Skin of body (tissue), 2 donors: ENCODE measurements around the gene IL15RA. TPM values are rescaled to one million over a fixed set of nuclear protein-coding genes. Genes with fewer than 3 reads are reported as not detected.
"Not testable (repeated sequence)": the region's sequence is repeated elsewhere in the genome, so short reads cannot be mapped to it uniquely, and the experiment has no call there.

Experiments used
- DNase-seq: peaks from one replicate; lab custom pipeline; 2025; lab: John Stamatoyannopoulos, UW
- total RNA-seq: library from RNA; depleted of rRNA; stranded (reverse); fragments of >200 nt; gene quantifications from one replicate; pipeline ENCODE4 v1.2.3, GENCODE V29; 2014

IL15RA gene
- total RNA-seq, 1 donor from 2014 or later, result 3.6 TPM

DNA sequence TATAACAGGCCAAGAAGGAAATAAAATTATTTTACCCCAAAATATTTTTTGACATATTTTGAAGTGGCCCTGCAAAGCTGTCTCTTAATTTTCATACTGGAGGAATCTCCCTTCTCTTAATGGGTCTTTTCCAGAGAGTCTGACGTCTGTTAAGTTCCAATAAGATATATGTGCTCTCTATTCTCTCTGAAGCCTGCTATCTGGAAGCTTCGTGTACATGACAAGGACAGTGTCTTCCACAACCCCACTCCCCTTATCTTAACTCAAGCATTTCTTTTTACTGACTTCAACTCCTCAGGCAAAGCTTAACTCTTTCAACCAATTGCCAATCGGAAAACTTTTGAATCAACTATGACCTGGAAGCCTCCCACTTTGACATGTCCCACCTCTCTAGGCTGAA, 29.2 kb upstream of the IL15RA start:
- DNase-seq, result no peak

DNA sequence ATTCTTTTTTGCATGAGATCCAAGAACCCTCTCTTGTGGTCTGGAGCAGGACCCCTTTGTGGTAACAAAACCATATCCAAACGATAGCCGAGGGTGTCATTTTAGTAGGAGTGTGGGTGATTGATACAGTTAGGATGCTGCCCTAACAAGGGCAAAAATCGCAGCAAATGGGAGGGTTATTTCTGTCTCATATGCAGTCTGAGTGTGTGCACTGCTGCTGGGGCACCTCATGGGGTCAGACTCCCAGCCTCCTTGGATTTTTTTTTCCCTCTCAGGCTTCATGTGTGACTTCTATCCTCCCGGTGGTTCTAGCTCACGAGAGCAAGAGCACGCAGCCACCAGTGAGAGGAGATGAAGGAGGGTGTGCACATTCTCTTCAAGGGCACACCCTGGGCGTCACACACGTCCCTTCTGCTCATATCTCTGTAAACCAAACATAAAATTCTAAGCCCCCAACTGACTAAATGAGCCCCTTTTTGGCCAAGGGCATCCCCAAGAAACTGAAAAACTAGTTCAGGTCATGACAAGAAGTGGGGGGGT, 28.6 kb upstream of the IL15RA start:
- no peak for DNase-seq

DNA sequence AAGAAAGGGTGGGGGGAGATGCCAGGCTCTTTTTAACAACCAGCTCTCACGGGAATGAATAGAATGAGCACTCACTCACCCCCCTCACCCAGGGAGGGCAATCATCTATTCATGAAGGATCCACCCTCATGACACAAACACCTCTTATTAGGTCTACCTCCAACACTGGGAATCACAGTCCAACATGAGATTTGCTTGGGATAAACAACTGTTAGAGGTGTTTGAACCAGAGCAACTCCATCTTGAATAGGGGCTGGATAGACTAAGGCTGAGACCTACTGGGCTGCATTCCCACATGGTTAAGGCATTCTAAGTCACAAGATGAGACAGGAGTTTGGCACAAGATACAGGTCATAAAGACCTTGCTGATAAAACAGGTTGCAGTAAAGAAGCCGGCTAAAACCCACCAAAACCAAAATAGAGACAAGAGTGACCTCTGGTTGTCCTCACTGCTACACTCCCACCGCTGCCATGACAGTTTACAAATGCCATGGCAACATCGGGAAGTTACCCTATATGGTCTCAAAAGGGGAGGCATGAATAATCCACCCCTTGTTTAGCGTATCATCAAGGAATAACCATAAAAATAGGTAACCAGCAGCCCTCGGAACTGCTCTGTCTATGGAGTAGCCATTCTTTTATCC, 27.9 kb upstream of the IL15RA start:
- DNase-seq, result not testable (repeated sequence)

- no peak for DNase-seq
Observed at GRCh38 chr10:6002809-6003510, 25.6 kb upstream of the IL15RA start.

DNA sequence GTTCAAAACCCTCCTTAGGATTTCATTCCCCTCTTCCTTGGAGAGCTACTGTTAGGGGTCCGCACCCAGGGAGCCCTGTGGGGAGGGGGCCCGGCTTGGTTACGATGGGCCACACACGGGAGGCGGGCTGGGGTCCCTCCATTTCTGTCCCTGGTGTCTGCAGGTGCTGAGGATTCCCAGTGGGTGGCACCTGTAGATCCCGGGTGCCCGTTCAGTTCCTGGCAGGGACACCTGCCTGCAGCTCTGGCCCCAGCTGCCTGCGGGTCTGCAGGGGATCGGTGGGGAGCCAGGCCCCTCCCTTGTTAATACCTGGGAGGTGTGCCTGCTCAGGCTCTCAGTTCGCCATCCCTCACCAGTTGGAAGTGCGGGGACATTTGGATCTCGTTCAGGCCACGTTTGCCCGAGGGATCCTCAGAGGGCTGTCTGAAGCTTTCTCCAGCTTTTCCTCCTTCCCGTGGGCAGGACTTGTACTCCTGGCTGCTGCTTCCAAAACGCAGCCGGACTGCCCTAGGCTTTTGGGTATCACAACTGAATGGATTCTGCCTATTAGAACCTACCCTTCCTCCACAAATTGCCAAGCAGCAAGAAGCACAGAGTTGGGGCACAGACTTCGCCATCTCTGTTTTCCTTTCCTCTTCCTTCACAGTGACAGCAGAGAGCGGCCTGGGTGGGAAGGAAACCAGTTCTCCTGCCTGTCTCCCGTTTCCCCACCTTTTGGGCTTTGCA, 22.3 kb upstream of the IL15RA start:
- no peak for DNase-seq

GRCh38 chr10:5996696-5997095, 19.4 kb upstream of the IL15RA start:
- DNase-seq, result no peak

- no peak for DNase-seq
Observed at GRCh38 chr10:5992398-5992797, 15.1 kb upstream of the IL15RA start.

GRCh38 chr10:5991708-5992107, 14.4 kb upstream of the IL15RA start:
- no peak for DNase-seq

GRCh38 chr10:5989756-5990155, 12.4 kb upstream of the IL15RA start:
- peak; percentile 14 for DNase-seq

DNA sequence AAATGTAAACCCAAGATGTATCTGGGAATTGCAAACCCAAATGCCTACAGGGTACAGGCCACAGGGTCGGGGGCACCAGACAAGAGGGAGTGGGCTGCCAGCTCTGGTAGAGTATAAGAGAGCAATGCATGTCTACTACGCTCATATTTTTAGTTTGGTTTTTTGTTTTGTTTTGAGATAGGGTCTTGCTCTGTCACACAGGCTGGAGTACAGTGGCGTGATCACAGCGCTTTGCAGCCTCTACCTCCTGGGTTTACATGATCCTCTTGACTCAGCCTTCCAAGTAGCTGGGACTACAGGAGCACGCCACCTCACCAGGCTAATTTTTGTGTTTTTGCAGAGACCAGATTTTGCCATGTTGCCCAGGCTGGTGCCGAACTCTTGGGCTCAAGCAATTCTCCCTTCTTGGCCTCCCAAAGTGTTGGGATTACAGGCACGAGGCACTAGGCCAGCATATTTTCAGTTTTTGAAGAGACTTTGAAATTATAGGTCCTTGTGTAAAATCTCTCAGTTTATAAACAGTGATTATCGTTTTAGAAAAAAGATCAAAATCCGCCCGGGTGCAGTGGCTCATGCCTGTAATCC, 11.1 kb upstream of the IL15RA start:
- DNase-seq, result no peak

- no peak for DNase-seq
Observed at GRCh38 chr10:5987747-5988146, 10.4 kb upstream of the IL15RA start.

GRCh38 chr10:5985029-5985428, 7.7 kb upstream of the IL15RA start:
- no peak for DNase-seq

GRCh38 chr10:5983774-5984173, 6.4 kb upstream of the IL15RA start:
- no peak for DNase-seq

GRCh38 chr10:5981529-5981928, 4.2 kb upstream of the IL15RA start:
- DNase-seq, result no peak

- no peak for DNase-seq
Observed at GRCh38 chr10:5978230-5978489, 817 bp upstream of the IL15RA start.

DNA sequence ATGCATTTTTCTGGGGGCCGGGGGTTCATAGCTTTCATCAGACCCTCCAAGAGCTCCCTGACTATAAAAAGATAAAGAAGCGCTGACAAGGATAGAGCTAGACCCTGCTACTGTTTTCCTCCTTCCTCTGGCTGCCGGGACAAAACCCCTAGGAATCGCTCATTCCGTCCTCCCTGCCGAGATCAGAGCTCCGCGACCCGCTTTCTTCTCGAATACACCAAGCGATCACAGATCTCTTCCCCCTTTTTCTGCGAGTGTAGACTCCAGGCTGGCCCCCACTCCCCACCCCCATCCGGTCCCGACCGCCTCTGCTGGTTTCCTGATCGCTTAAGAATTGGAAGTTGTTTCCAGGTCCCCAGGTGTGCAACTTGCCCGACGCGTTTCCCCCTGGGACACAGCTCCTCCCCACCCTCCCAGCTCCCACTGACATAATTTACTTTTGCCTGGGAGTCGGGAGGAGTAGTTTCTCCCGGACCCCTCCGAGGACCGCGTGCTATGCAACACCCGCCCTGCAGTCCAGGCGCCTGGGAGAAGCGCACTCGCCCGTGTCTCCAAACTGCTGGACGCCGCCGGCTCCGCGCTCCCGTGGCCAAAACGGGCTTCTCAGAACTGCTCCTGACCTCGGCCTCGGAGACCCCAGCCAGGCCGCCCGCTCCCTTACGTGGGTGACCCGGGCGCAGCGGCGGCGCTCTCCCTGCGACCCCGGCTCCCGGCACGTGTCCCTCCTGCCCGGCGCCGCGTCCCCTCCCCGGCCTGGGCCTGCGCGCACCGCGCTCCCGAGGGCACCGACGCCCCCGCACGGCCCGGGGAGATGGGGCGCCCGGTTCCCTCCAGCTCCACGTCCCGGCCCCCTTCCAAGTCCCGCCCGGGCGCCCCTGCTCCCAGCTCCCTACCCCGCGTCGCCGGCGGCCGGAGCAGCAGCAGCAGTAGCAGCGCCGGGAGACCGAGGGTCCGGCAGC, 552 bp downstream of the IL15RA start:
- DNase-seq, result no peak

GRCh38 chr10:5975641-5976473, 1.5 kb downstream of the IL15RA start:
- DNase-seq, result no peak

DNA sequence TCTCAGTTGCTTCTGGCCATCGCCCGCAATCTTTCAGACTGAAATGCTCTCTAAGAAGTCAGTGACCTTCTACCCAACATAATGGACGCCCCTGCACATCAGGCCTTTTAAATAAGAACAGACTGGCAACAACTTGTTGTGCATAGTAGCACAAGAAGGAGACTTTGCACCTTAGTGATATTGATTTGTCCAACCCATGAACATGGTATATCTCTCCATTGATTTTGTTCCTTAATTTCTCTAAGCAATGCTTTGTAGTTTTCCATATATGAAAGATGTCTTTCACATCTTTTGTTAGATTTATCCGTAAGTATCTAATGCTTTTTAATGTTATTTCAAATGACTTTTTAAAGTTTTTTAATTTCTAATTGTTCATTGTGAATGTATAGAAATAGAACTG, 4.3 kb downstream of the IL15RA start:
- DNase-seq, result no peak

DNA sequence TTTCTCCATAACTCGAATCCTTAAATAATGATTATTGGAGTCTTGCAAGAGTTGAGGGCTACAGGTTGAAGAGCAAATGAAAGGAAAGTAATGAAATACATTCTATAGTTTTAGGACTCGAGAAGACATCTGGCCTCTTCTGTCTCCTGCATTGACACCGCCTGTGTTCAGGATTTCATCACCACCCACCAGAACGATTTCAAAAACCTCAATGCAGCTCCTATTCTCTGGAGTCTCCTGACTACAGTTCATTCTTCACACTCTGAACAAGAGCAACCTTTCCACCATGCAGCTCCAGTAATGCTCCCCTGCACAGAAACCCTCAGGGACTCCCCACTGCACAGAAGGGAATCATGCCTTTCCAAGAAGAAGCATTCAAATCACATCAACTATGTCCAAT, 5.5 kb downstream of the IL15RA start:
- no peak for DNase-seq

DNA sequence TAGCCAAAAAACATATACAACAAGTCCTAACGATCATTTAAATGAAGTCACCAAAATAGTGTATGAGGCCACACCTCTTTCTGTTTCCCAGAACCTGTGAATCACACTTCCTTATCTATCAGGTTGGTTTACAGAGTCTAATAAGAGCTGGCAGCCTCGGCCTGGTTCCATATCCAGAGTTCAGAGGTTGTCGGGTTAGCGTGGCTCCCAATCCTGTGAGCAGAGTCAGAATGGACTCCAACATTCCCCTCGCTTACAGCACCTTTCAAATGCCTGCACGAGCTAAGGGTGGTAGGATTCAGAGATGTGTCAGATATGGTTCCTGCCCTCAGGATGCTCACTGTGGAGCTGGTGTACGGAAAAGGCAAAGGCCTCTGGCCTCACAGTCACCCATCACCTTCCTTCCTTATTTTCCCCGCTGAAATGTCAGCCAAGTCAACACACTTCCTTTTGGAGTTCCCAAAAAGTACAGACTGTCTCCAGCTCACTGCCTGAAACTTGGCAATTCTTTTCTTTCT, 6.0 kb downstream of the IL15RA start:
- no peak for DNase-seq
